Activated gamma-delta T cell treated with anti-CD3 and anti-CD28 coated beads, Interleukin-2, amount 50 U/mL, for 16 hours (primary cell): ENCODE data around the gene SNED1.

Source experiments
- DNase-seq: peaks from one replicate; pipeline ENCODE4 v3.0.0-alpha.2; 2020; ENCODE audit warnings: low read depth

SNED1 gene

DNA sequence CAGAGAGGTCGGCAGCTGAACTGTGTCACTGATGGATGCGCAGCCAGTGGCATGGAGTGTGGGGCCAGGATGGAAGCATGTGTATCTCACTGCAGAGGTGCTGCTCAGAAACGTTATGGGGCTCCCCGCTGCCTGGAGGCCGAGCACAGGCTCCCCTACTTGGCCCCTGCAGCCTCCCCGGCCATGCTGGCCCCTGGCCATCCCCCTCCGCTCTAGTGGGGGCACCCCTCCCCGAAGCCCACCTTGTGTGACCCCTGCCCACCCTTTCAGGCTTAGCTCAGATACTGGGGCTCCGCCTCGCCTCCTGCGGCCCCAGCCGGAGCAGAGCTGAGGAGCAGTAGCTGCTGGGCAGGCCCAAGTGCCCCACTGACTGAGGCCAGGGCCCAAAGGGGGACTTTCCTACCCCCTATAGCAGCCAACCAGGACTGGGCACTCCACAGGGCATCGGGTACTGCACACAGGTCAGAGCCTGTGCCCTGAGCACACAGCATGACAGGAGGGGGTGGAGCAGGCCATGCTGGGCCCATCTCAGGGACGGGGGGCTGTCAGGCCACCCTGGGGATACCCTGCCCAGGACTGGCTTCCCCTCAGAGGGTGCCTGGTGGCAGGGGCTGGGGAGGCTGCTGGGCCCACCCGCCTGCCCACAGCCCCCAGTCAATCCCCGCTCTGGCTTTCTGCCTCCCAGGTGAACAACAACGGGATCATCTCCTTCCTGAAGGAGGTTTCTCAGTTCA lies 31.3 kb downstream of the SNED1 start:
- no peak for DNase-seq

GRCh38 chr2:241030333-241030680 lies 31.9 kb downstream of the SNED1 start:
- no peak for DNase-seq

DNA sequence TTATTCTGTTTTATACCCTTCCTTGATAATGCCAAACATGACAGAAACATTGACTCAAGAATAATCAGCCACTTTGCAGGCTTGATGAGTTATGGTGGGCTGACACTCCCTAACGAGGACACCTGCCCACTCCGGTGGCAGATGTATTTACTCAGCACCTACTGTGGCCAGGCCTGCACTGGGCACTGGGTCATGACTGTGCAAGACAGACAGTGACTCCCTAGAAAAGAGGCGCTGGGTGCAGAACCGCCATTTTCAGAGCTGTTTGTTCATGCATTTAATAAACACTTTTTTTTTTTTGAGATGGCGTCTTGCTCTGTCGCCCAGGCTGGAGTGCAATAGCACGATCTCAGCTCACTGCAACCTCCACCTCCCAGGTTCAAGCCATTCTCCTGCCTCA lies 32.5 kb downstream of the SNED1 start:
- no peak for DNase-seq

DNA sequence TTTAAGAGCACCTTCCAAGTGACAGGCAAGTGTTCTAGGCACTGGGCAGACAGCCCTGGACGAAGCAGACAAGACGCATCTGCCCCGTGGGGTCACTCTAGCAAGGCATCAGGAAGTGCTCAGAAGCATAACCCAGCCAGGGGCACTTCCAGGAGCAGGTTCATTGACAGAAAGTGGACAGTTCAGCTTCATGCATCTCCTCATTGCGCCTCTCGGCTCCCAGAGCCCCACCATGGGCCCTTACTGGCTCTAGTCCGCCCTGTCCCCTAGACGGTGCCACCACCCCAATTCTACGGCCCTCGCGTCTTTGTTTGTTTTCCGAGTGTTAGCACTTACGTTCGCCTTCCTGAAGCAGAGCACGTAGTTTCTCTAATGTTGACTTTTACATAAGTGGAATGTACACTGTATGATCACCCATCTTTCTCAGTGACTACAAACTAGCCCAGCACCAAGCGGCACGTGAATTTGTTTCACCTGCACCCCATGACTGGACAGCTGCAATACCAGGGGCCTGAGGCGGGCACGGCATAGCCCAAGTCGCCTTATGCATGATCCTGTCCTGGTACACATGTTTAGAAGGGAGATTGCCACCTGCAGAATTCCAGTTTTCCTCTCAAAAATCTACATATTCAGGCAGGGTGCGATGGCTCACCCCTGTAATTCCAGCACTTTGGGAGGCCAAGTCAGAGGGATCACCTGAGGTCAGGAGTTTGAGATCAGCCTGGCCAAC lies 33.2 kb downstream of the SNED1 start:
- DNase-seq, result no peak

- DNase-seq, result no peak
Observed at GRCh38 chr2:241033336-241033987, 35.0 kb downstream of the SNED1 start.

DNA sequence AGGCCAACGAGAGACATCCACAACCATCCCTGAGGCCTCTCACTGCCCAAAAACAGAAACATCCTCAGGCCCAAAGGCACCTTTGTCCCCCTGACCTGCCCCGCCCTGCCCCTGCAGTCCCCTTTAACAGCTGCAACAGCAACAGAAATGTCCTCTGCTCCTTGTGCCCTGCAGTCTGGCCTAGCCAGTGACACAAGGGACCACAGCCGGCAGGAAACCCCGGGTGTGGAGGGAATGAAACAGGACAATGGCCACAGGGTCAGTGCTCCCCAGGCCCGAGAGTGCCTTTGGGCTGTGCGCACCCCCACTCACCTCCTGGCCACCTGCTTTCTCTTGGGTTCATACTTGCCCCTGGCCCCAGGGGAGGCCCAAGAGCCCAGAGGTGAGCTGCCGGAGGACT lies 35.6 kb downstream of the SNED1 start:
- no peak for DNase-seq

DNA sequence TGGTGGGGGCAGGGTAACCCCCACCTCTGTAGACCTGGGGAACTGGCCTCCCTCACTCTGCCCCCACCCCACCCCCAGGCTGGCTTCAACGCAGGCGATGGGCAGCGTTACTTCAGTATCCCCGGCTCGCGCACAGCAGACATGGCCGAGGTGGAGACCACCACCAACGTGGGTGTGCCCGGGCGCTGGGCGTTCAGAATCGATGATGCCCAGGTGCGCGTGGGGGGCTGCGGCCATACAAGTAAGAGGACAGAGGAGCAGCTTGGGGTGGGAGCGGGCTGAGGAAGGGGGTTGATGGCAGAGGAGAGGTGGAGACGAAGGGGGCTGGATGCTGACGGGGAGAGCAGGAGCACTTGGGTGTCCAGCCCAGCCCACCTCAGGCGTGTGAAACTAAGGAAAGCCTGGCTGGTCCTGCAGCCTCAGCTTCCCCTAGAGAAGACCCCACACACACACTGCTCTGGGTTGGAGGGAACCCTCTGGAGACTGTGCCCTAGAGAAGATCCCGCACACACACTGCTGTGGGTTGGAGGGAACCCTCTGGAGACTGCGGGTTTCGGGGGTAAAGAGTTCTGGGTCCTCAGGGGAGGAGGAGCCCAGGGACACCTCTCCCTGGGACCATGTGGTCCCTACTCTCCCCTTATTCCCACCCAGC lies 36.2 kb downstream of the SNED1 start:
- no peak for DNase-seq

DNA sequence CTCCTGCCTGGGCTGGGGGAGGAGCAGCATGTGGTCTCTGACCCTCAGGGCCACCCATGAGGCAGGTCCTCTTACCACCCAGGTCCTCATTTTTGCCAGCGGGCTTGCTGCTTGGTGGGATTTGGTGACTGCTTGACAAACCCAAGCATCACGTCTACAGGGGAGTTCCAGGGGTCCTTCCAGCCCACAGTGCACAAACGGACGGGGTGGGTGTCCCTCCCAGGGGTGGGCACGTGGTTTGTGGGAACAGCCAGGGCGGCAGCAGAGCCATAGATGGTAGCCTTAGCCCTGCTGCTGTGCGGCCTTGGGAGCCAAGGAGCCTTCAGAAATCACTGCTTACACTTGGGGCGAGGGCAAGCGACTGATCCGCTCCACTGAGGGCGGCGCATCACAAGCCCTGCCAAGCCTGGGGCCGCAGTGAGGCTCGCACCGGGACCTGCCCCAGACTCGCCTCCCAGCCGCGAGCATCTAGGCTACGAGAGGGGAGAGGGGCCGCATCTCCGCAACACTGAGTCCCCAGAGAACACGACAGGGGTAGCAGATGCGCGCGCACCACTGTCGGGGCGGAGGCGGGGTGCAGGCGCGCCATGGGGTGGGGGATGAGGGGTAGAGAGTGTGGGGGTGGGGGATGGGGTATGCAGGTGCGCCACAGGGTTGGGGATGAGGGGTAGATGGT lies 36.9 kb downstream of the SNED1 start:
- no peak for DNase-seq

DNA sequence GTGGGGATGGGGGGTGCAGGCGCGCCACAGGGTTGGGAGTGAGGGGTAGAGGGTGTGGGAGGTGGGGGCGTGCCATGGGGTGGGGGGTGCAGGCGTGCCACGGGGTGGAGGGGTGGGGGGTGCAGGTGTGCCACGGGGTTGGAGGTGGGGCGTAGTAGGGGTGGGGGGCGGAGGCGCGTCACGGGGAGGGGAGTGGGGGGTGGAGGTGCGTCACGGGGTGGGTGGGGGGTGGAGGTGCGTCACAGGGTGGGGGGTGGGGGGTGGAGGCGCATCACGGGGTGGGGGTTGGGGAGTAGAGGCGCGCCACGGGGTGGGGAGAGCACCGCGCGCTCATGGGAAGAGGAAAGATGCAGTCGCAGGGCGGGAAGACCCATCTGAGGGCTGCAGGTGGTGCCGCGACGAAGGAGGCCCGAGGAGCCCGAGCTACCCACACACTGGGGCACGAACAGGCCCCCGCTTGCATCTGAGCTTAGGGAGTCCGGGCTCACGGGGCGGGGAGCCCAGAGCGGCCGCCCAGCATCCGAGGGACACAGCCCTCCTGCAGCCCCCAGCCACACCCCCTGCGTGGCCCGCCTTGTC lies 37.5 kb downstream of the SNED1 start:
- no peak for DNase-seq

- peak; percentile 41 for DNase-seq
Observed at GRCh38 chr2:241036397-241036963, 38.1 kb downstream of the SNED1 start.

DNA sequence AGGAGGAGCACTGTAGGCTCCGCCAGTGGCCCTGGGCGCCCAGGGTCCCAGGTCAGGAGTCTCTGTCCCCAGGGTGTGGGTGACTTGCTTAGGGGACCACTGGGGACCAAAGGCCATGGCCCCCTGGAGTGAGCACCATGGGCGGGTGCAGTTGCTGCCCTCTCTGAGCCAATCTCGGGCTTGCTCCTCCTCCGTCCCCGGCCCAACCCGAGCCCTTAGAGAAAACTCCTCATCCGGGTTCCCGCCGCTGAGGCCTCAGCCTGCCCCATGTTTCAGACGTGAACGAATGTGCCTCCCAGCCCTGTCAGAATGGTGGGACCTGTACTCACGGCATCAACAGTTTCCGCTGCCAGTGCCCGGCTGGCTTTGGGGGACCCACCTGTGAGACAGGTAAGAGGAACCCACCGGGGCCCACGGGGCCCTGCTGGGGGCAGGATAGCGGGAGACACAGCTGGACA lies 38.6 kb downstream of the SNED1 start:
- no peak for DNase-seq

DNA sequence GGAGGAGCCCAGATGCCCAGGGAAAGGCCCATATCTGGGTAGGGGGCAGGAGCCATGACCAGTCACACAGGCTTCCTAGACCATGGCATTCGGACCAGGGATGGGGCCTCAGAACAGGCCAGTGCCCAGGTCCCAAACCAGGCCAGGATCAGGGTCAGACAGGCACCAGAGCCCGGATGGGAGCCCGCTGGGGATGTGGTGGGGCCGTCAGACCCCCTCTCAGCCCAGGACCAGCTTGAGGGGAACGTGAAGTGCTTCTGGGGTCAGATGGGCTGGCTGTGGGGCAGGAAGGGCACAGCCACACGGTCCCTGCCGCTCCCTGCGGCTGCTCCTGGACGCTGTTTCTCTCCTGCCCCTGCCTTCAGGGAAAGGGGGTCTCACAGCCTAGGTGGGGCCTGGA lies 39.1 kb downstream of the SNED1 start:
- no peak for DNase-seq

GRCh38 chr2:241038374-241039180 lies 40.2 kb downstream of the SNED1 start:
- no peak for DNase-seq

GRCh38 chr2:241039416-241039815 lies 41.0 kb downstream of the SNED1 start:
- DNase-seq, result no peak

GRCh38 chr2:241040081-241040803 lies 41.8 kb downstream of the SNED1 start:
- DNase-seq, result no peak

GRCh38 chr2:241041589-241042158 lies 43.3 kb downstream of the SNED1 start:
- no peak for DNase-seq

GRCh38 chr2:241043581-241043980 lies 45.2 kb downstream of the SNED1 start:
- no peak for DNase-seq

- DNase-seq, result no peak
Observed at GRCh38 chr2:241047253-241048010, 49.0 kb downstream of the SNED1 start.
